ENCODE data around the gene PPP1R1B. TPM values are rescaled to one million over a fixed set of nuclear protein-coding genes. Genes with fewer than 3 reads are reported as not detected.

The PPP1R1B gene
- total and polyA plus RNA-seq, 9 of the 15 experiments (the other 6 are each of a cell fraction or from before 2014, with no cell fraction given): 0.07 to 0.18 (median 0.10) TPM; not detected in 4

DNA sequence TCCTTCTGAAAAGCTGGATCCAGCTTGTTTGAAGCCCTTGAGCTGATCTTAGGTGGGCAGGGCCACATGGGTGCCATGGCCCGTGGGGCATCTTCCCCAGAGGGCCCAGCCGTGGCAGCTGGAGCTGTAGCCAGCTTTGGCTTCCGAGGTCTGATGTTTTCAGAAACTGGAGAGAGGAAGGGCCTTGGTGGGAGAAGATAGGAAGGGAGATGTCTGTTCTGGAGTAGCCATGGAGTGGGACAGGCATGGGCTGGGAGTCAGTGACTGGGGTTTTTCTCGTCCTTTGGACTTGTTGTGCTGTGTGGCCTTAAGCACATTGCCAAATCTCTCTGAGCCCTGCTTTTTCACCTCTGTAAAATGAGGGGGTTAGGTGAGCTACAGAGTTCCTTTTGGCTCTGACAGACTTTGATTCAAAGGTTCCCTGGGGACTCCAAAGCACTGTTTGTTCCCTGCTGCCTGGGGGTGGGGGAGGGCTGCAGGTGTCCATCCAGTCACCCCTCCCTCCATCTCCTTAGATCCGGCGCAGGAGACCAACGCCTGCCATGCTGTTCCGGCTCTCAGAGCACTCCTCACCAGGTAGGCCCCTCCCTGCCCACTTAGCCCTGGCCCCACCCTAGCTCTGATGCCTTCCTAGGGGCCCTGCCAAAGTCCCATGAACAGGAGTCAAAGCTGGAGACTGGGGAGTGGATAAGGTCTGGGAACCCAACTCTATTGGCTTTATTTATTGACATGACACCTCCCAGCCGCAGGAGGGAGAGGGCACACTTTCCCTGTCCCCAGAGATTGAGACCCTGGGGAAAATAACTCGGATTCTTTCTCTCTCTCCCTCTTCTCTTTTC is 2.1 kb downstream of the PPP1R1B start:
- Histone ChIP-seq H3K27me3 (ENCODE audit: control insufficient read depth in 2 of 2, insufficient read depth in 2 of 2, low read length in 2 of 2) (no peaks in the 10 kb centered on the region), H3K4me2 (ENCODE audit: insufficient read depth, low read length) (no peak overlapping the region), H3K27ac (ENCODE audit: extremely low read depth, low read depth, low read length) (no peak overlapping the region), H3K36me3 (ENCODE audit: control insufficient read depth, insufficient read depth, low read length) (no peaks in the 10 kb centered on the region), H4K20me1 (replicated peaks; ENCODE audit: control insufficient read depth, insufficient read depth, low read length) (no peaks in the 10 kb centered on the region), H3K4me3 (no peak overlapping the region), H3K9me3 (replicated peaks; ENCODE audit: control insufficient read depth, insufficient read depth, low read depth, low read length) (no peaks in the 10 kb centered on the region), H2AFZ (ENCODE audit: low read depth, low read length) (no peak overlapping the region), H3K9me1 (ENCODE audit: control insufficient read depth, insufficient read depth, low read length) (no peaks in the 10 kb centered on the region), H3K79me2 (ENCODE audit: control insufficient read depth, insufficient read depth, low read length) (no peaks in the 10 kb centered on the region), H3K4me1 (replicated peaks in 1 of 2; ENCODE audit: control insufficient read depth in 2 of 2, insufficient read depth in 2 of 2, low read length in 2 of 2) (peaks cover 0 to 41% of the 10 kb centered on the region in 2 experiments; a peak in 2 of 5 replicates), H3K9ac (ENCODE audit: insufficient read depth in 1 of 2, low read depth in 2 of 2, low read length in 2 of 2) (peak overlapping the region in 1 of 2 experiments; percentile 28; a peak in 1 of 4 replicates)
- ChIA-PET CTCF (ENCODE audit: low intra/inter-chr PET ratio) (interaction anchor here (0.6 kb wide), 1 partner anchor 356 kb away, joined by 3 read pairs; no protein-coding TSS in a partner anchor), POLR2A (interaction anchor here (0.6 to 1.6 kb wide), 3 partner anchors 11 to 100 kb away, joined by 3 to 7 read pairs (median 4); no protein-coding TSS in a partner anchor)
- FAIRE-seq (no peak), ATAC-seq (peak; percentile 26), DNase-seq (ENCODE audit: extremely low read depth in 1 of 4, low spot score in 3 of 4) (no peak)
- in situ Hi-C loops (cut with MboI) (no loop called here), intact Hi-C loops (cut with micrococcal nuclease) (no loop called here)
- 35% methylated on average over 10 of the region's 10 CpGs for WGBS (ENCODE audit: insufficient coverage, low coverage, missing lambda C conversion rate)
- TF ChIP-seq ZFP36 (IDR thresholded peaks at IDR 0.05; ENCODE audit: low read depth, low read length, partially characterized antibody) (peak; percentile 62), SETDB1 (IDR thresholded peaks at IDR 0.05; ENCODE audit: low read length) (no peak), ZSCAN29 (IDR thresholded peaks at IDR 0.05) (0 out of 2 replicates have a peak, but pooled peaks have one; percentile 34), RBBP5 (IDR thresholded peaks at IDR 0.05; ENCODE audit: borderline replicate concordance, insufficient read depth, low read length, poor library complexity, severe bottlenecking) (no peak)
- TF ChIP-seq, protein P1, sequence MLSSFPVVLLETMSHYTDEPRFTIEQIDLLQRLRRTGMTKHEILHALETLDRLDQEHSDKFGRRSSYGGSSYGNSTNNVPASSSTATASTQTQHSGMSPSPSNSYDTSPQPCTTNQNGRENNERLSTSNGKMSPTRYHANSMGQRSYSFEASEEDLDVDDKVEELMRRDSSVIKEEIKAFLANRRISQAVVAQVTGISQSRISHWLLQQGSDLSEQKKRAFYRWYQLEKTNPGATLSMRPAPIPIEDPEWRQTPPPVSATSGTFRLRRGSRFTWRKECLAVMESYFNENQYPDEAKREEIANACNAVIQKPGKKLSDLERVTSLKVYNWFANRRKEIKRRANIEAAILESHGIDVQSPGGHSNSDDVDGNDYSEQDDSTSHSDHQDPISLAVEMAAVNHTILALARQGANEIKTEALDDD (IDR thresholded peaks at IDR 0.05): no peak
- TF ChIP-seq, protein P2, sequence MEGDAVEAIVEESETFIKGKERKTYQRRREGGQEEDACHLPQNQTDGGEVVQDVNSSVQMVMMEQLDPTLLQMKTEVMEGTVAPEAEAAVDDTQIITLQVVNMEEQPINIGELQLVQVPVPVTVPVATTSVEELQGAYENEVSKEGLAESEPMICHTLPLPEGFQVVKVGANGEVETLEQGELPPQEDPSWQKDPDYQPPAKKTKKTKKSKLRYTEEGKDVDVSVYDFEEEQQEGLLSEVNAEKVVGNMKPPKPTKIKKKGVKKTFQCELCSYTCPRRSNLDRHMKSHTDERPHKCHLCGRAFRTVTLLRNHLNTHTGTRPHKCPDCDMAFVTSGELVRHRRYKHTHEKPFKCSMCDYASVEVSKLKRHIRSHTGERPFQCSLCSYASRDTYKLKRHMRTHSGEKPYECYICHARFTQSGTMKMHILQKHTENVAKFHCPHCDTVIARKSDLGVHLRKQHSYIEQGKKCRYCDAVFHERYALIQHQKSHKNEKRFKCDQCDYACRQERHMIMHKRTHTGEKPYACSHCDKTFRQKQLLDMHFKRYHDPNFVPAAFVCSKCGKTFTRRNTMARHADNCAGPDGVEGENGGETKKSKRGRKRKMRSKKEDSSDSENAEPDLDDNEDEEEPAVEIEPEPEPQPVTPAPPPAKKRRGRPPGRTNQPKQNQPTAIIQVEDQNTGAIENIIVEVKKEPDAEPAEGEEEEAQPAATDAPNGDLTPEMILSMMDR (IDR thresholded peaks at IDR 0.05 in 2 of 3, conservative IDR thresholded peaks at IDR 0.05 in 1 of 3; ENCODE audit: insufficient read depth in 2 of 3, low read depth in 1 of 3, low read length in 3 of 3): peak in 1 of 3 experiments; percentile 18; a peak in 2 of 6 replicates
- no TSS peak for BruUV-seq (replicated peaks)
